Measurements from ENCODE around the gene MEGF10.

- no peak for TF ChIP-seq POLR2A (IDR thresholded peaks at IDR 0.05)
- TF ChIP-seq CTCF (IDR thresholded peaks at IDR 0.05): no peak
- no peak for TF ChIP-seq POLR2AphosphoS5 (IDR thresholded peaks at IDR 0.05)
Measured at GRCh38 chr5:127330116-127330515, 39.5 kb downstream of the MEGF10 start.
